ENCODE results near the gene IFT27.
"Not testable (repeated sequence)": the region's sequence is repeated elsewhere in the genome, so short reads cannot be mapped to it uniquely, and the experiment has no call there.

The IFT27 gene

DNA sequence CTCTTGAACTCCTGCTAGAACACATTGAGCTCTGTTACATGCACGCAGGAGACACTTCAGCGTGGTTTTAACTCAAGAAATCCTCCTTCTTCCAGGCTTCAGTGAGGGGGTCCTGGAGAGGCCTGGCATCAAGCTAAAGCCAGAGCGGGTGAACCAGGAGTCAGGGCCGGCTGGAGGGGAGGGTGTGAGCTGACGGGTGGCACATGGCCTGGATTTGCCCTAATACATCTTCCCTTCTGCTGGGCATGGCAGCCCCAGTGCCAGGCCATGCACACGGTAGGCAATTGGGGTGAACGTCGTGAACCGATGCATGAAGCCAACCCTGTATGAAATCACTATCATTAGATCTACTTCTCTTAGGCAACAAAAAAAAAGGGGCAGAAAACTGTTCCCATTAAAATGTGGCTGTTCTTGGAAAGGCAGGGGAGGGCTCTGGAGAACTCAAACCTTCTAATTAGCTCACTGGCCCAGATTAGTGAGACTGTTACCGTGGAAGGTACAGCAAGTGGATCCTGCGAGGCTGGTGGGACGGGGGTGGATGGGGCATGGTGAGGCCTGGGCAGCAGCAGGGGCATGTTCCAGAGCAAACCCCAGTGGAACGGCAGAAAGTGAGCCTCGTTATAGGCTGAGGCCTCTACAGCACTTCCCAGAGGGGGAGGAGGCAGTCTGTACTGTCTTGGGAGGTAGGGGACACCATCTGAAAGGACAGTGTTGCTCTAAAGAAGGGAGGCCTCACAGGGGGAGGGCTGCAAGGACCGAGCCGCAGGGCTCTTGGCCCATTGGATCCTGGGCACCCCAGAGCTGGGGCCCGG lies 10.6 kb downstream of the IFT27 start:
- no peak for DNase-seq (ENCODE audit: low read depth in 3 of 3)

DNA sequence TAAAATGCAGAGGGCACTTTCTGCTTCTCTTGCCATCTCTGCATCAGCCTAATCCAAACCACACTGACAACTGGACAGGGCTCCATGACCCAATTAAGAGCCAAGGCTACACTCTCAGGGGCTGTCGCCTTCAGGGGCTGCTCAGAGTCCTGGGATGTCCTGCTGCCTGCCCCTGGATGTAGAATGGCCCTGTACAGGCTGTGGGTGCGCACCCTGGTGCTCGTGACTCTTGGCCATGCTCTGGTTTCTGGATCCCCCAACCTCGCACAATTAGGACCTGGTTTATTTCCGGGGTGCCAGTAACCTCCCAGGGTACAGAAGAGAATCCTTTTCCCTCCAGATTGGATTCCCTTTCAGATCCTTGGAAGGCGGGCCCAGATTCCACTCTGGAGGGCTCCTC lies 11.3 kb downstream of the IFT27 start:
- DNase-seq (ENCODE audit: low read depth in 3 of 3): no peak

DNA sequence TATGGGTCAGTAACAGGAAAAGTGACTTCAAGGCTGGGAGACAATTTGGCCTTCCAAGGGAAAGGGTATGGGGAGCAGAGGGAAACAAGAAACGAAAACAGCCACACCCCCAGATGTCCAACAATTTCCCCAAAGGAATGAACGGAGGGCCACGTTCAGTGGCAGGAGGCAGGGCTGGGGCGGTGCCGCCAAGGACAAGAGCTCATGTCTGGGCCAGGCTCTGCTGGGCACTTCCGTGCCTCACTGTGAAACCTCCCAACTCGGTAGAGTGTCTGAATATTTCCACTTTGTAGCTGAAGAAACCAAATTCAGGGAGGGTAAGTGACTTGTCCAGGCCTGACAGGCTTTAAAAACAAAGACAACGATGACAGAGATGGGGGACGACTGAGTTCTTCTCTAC lies 11.9 kb downstream of the IFT27 start:
- DNase-seq (ENCODE audit: low read depth in 3 of 3): no peak

DNA sequence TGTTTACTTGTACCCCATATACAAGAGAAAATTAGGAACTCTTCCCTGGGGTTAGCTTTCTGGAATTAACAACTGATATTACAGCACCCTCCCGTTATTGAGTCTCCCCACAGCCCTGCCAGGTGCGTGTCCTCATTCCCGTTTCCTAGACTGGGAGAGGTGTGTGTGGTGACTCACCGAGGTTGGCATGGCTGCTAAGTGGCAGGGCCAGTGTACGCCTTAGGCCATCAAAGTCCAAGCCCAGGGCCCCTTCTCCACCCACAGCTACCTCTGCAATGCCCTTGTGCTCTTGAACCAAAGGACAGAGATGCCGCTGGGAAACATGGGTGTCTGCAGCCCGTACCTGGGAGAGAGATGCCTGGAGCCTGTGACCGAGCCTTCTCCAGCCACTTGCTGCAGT lies 12.3 kb downstream of the IFT27 start:
- no peak for DNase-seq (ENCODE audit: low read depth in 3 of 3)

DNA sequence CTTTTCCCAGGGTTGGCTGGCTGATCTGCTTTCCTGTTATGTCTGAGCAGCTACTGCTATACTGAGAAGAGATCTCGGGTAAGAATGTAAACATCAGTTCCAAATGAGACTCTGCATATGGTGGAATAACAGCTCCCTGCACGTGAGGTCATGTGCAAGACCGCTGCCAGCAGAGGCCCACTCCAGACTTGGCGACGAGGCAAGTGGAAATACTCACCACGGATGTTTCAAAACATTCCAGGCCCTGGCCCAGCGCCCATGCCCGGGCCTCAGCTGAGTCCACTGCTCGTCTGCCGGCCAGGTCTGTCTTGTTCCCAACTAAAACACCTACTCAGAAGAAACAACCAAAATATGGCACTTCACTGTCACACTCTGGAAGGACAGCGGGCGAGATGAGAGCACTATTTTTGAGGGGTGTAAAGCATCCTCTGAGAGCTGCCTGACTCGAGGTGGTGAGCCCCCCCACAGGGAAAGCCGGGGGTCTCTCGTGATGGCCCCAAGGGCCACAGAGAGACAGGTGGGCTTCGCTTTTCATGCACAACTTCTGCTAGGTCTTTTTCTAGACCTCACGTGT lies 13.1 kb downstream of the IFT27 start:
- no peak for DNase-seq (ENCODE audit: low read depth in 3 of 3)

DNA sequence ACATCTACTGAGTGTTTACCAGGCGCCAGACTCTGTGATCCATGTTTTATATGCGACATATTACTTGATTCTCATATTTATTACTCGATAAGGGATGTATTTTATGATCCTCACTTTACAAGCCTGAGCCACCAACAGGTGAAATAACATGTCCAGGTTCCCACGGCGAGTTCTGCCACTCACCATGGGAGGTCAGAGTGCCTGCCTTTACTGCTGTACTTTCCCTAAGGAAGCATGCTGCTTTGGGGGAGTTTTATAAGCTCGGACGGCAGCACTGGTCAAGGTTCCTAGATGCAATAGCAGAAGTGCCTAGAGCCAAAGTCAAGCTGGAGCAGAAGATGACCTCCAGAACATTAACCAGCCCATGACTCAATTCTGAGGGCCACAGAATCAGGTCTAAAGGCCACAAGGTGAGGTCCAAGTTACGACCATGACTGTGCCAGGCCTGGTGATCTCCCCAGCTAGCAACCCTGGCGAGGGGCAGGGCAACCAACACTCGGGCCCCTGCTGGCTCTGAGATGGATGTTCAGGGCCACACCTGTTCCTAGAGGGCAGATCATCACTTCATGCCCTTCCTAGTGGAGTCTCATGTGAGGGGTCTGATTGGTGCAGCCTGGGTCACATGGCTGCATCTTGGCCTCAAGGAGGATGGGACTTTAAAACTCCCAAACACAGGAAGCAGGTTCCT lies 14.2 kb downstream of the IFT27 start:
- DNase-seq (ENCODE audit: low read depth in 3 of 3): no peak

DNA sequence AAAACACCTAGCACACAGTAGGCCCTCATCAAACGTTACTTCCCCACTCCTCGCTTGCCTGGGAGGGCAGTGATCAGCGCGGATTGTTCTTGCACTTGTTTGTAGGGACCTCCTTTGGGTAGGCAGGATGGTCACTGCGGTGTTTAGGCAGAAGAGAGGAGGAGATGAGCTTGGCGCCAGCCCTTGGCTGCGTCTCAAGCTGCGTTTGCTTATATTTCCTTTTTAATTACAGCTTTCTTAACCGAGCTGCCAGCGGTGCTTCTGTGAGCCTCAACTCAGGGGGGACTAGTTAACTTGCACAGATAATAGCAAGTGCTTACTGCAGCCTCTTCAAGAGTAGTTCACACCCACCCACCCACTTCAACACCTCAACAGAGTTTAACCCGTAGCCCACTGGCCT lies 15.1 kb downstream of the IFT27 start:
- DNase-seq (ENCODE audit: low read depth in 3 of 3): no peak

DNA sequence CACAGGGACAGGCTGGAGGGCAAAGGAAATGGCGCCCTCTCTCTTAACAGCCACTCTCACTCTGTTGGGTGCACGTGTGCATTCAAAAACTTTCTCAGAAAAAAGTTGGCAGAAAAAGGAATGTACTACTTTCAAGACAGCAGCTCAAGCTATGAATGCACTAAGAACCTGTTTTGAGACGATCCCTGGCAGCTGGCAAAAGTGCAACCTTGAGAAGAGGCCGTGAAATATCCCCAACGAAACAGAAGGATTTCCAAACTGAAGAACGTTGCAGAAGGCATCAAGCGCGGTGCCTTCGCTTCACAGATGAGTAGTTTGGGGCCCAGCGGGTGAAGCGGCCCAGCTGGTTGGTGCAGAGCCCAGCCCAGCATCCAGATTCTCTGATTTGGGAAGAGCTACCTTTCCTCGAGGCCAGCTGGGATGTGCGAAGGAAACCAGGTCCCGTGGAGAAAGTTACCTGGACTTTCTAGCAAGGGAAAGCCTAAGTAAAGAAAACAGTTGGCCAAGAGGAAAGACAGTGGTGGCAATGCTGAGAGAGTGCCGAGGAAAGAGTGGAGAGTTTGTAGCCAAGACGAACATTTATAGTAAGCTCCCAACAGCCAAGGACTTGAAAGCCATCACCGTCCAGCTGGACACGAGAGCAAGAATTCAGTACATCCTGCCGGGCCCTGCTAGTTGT lies 16.3 kb downstream of the IFT27 start:
- DNase-seq (ENCODE audit: low read depth in 3 of 3): no peak

DNA sequence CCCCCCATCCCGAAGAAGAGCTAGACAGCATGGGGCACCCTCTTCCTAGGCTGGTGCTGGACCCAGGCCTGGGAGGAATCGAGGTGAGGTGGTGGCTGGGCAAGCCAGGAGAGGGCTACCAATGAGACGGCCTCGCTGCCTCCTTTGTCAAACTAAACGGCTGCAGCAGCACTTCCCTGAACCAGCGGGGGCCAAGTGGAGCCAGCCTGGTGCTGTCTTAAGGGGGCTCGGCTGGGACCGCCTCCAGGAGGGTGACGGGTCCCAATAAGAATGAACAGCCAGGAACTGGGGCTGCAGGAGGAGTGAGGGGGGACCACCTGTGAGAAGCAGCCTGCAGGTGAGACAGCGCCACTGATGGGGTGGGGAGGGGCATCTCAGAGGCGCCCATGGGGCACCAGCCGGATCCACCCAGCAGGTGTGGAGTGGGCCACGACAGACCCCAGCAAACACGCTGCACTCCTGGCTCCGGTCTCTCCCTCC lies 17.1 kb downstream of the IFT27 start:
- no peak for DNase-seq (ENCODE audit: low read depth in 3 of 3)

DNA sequence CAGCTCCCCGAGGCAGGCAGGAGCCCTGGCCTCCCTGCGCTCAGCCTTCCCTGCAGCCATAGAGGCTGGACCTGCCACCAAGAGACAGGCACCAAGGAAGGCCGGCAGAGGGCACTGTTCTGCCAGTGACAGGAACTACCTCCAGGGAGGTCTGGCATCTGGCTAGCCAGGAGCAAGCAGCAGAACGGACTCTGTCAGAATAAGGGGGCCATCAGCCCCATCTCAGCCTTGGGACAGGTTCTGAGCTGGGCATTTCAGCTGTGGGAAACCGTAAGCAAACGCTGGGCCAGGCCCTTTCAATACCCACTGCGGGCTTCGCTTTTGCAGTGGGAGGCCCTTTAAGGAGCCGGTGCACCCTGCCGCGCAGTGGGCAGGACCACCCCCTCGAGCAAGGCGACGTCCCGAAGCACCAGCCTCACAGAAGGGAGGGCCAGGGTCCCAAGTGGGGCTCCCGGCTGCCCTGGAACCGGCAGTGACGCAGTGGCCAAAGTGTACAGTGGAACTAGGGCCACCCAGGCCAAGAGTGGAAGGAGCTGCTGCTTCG lies 18.2 kb downstream of the IFT27 start:
- DNase-seq (ENCODE audit: low read depth in 3 of 3): peak; percentile 41 to 64 (median 55)

DNA sequence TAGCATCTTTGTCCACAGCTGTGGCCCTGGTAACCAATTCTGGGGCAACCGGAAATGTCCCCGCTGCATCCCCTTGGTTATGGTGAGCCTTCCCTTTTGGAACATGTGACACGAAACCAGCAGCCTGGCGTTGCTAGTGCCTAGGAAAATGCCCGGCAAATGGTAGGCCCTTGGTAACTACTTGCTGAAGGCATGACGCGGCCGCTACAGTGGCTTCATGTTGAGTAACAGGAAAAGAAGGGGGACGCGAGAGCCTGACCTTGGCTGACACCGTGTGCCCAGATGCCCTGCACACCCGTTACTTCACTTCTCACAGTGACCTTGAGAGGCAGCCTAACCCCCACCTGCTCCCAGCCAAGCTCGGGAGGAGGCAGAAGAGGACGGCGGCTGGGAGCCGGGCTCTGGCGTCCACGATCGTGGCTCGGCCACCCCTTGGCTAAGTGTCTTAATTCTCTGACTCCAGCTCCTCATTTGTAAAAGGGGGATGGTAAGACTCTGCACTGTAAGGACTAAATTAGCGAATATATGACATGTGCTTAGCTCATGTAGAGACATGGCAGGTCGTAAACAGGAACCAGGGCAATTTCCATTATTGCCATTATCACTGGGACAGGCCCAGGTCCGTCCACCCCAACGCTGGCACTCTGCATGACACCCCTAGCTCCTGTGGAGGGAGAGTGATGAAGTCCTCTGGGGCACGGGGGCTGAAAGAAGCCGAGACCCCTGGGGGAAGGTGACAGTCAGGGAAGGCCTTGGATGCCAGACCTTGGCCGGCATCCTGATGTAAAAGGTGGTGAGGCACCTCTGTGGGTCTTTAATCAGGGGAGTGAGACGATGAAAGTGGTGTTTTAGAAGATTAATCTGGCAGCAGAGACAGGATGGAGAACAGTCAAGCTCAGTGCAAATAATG lies 18.9 kb downstream of the IFT27 start:
- no peak for DNase-seq (ENCODE audit: low read depth in 3 of 3)

DNA sequence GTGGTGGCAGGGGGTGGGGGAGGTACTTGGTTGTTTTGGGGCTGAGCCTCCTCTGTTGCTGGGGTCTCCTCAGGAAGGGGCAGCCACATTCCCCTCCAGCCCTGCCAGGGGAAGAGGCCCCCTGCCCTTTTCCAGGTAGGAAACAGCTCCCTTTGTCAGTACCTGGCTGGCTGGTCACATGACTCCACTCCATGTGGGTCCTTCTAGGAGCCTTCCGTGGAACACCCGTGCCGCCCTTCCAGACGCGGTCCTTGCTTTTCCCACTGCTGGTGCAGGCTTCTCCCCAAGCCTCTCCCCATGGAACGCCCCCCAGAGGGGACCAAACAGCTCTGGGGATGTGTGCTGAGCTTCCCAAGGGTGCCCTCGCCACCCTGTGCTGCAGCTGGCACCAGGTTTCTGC lies 19.9 kb downstream of the IFT27 start:
- DNase-seq (ENCODE audit: low read depth in 3 of 3): no peak

DNA sequence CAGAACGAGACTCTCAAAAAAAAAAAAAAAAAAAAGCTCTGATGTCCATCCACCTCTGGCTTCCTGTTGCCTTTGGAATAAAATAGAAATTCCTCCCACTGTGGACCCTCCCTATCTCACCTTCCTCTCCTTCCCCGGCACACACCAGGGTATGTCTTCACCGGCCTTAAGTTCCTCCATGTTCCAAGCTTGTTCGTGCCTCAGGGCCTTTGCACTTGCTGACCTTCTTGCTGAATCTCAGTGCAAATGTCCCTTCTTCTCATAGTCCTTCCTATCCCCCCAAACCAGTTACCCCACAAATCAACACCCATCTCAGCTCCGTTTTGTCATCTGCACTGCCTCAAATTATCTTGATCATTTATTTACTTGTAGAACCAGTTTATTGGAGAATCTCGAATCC lies 20.6 kb downstream of the IFT27 start:
- no peak for DNase-seq (ENCODE audit: low read depth in 3 of 3)

DNA sequence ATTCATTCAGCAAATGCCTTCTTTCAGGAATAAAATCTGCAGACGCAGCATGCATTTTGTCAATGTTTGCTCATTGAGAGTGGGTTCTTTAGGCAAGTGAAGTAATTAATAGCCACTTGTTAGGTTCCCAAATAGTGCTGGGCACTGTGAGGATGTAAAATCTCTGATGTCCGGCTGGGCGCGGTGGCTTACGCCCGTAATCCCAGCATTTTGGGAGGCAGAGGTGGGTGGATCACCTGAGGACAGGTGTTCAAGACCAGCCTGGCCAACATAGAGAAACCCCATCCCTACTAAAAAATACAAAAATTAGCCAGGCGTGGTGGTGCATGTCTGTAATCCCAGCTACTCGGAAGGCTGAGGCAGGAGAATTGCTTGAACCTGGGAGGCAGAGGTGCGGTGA lies 21.0 kb downstream of the IFT27 start:
- not testable (repeated sequence) for DNase-seq (ENCODE audit: low read depth in 3 of 3)

DNA sequence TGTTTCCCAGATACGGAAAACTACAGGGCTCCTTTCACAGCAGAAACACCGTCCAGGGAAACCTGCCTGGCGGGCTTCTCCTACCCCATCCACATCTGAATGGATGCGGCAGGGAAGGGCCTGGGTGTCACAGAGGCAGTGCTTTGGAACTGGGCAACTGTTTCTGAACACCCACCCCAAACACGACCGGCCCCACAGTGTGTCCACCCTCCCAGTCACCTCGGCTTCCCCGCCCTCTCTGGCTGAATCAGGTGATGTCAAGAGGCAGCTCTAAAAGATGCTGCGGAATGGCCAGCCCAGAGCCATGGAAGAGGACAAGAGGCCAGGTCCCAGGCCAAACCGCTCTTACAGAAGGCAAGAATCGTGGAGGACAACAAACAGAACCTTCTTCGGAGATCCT lies 22.0 kb downstream of the IFT27 start:
- DNase-seq (ENCODE audit: low read depth in 3 of 3): no peak

DNA sequence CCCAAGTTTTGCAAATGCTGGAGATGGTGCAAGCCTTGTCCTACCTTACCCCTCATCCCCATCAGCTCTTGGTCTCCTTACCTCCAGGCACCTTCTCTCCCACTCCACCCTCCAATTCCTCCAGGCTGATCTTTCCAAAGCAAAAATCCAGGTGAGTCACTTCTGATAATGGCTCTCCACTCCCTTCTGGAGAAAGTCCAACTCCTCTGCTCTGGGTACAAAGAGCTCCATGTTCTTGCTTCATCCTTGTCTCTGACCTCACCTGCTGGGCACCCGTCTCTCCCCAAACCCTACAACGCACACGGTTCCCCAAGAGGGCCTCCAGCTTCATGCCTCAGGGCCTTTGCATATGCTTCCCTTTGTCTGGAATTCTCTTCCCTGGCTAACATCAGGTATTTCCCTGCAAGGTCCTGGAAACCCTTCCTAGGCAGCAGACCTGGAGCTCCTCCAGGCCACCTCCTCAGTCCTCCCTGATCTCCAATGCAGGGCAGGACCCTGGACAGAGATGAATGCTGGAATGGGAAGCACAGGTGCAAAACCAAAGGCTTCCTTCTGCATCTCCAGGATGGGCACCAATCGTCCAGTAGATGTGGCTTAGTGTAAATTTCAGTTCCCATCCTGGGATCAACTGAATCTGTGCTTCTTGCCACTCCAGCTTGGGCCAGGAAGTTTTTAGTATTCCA lies 22.7 kb downstream of the IFT27 start:
- DNase-seq (ENCODE audit: low read depth in 3 of 3): no peak

DNA sequence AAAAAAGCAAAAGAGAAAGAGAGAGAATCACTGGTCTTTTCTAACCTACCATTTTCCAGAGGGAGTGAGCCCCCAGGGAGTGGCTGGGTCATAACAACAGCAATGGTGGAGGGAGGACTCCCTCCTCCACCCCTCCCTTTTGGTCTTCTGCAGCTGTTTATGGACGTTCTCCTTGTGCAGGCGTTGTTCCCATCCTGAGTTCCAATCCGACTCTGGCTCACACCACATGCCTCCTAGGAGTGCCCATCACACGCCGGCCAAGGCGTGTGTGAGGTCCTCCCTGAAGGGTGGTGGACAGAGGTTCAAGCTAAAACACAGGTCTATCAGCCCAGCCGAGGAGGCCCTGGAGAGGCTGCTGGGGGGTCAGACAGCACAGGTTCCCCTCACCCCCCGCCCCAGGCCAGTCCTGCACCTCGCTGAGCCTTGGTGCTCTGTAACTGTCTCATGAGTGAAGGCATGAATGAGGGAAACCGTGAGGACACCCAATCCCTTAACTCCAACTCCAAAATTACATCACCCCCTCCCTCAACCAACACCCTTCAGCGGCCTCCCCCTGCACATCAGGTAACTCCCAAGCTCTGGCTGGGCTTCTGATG lies 29.4 kb downstream of the IFT27 start:
- no peak for DNase-seq (ENCODE audit: low read depth in 3 of 3)

DNA sequence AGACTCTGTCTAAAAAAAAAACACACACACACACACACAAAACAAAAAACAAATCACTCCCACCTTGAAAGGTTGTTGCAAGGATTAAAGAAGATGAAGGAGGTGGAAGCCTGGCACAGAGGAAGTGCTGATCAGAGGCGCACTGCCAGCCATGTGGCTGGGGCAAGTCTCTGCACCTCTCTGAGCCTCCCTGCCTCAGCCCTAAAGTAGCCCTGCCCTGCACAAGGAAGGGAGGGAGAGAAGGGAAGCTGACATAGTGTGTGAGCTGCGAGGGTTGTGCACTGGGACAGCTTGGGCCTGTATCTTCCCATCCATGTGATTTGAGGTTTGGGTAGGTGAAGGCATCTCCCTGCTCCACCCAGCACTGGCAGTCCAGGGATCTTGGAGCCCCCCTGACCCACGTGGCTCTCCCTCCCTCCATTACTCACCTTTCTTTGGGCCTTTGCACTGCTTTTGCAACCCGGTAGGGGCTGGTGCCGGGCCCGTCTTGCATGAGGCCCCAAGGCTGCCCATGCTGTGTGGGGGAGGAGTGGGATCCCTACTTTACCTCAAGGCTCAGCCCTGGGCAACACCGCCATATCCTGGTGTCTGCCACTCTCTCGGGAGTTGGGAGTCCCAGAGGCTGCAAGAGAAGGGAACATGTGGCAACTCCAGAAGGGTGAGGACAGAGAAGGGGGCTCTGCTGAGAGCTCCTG lies 30.5 kb downstream of the IFT27 start:
- DNase-seq (ENCODE audit: low read depth in 3 of 3): no peak

DNA sequence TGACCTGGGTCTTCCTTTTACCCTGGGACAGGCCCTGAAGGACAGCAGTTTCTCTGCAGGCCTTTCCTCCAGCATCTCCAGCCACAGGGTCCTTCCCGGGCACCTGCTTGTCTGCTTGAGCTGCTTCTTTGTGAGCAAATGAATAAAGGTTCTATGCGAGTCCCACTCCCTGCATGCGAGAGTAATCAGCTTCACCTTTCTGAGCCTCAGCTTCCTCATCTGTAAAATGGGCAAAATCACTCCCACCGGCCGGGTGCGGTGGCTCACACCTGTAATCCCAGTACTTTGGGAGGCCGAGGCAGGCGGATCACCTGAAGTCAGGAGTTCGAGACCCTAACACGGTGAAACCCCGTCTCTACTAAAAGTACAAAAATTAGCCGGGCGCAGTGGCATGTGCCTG lies 31.1 kb downstream of the IFT27 start:
- no peak for DNase-seq (ENCODE audit: low read depth in 3 of 3)

DNA sequence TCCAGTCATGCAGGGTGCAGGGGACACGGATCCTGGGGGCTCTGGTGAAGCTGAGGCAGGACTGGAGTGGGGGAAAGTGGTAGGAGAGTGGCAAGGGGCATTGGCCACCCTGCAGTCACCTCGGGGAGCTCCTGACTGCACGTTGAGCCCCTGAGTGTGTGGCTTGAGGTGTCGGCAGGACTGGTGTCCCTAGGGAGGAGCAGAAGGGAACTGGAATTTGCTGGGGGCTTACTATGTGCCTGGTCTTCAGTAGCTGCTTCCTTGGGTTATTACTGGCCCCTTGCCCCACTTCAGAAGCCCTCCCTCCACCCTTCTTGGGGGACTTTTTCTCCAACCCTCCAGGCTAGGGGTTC lies 31.5 kb downstream of the IFT27 start:
- no peak for DNase-seq (ENCODE audit: low read depth in 3 of 3)

Data from stimulated activated CD4-positive, alpha-beta T cell treated with anti-CD3 and anti-CD28 coated beads, TNF-alpha, amount 100 ng/mL, for 48 hours (primary cell).